Measurements from ENCODE around the gene SURF6.
A peak's percentile ranks its signal among the peaks of the same experiment; 100 is the strongest.

SURF6 gene

GRCh38 chr9:133347515-133347984, 11.6 kb upstream of the SURF6 start:
- no peak for DNase-seq (ENCODE audit: low read depth, low spot score)

GRCh38 chr9:133346021-133346785, 10.2 kb upstream of the SURF6 start:
- peaks cover 57% of the 10 kb centered on the region for H3K36me3 ChIP-seq (ENCODE audit: control insufficient read depth, insufficient read depth, low read length)
- H3K9me3 ChIP-seq (ENCODE audit: control insufficient read depth, insufficient read depth, low read length), result no peaks in the 10 kb centered on the region
- DNase-seq (ENCODE audit: low read depth, low spot score), result no peak
- peaks cover 2% of the 10 kb centered on the region; the same call in 1 of the 2 replicates for H3K4me1 ChIP-seq (ENCODE audit: control insufficient read depth, insufficient read depth, low read length)
- H3K27me3 ChIP-seq (ENCODE audit: control insufficient read depth, insufficient read depth, low read length), result no peaks in the 10 kb centered on the region
- no CpG with 5 or more reads among the region's 15 CpGs for WGBS (ENCODE audit: insufficient coverage, insufficient read length)
- peak overlapping the region; percentile 99; the same call in 1 of the 2 replicates for H3K4me3 ChIP-seq (ENCODE audit: low read length)
- H3K27ac ChIP-seq (ENCODE audit: low read length), result no peak overlapping the region

More at GRCh38 chr9:133347515-133347984, 11.6 kb upstream of the SURF6 start:
- WGBS (ENCODE audit: insufficient coverage, insufficient read length), result no CpG with 5 or more reads among the region's 41 CpGs
- H3K27me3 ChIP-seq (ENCODE audit: control insufficient read depth, insufficient read depth, low read length), result no peaks in the 10 kb centered on the region
- H3K4me3 ChIP-seq (ENCODE audit: low read length), result peak overlapping the region; percentile 99
- no peaks in the 10 kb centered on the region for H3K9me3 ChIP-seq (ENCODE audit: control insufficient read depth, insufficient read depth, low read length)
- H3K36me3 ChIP-seq (ENCODE audit: control insufficient read depth, insufficient read depth, low read length), result peaks cover 58% of the 10 kb centered on the region
- H3K4me1 ChIP-seq (ENCODE audit: control insufficient read depth, insufficient read depth, low read length), result peaks cover 2% of the 10 kb centered on the region; the same call in 1 of the 2 replicates
- no peak overlapping the region for H3K27ac ChIP-seq (ENCODE audit: low read length)

GRCh38 chr9:133345596-133345995, 9.6 kb upstream of the SURF6 start:
- DNase-seq (ENCODE audit: low read depth, low spot score), result no peak
- WGBS (ENCODE audit: insufficient coverage, insufficient read length), result no CpG with 5 or more reads among the region's 6 CpGs
- Histone ChIP-seq H3K36me3 (ENCODE audit: control insufficient read depth, insufficient read depth, low read length) (peaks cover 62% of the 10 kb centered on the region), H3K9me3 (ENCODE audit: control insufficient read depth, insufficient read depth, low read length) (no peaks in the 10 kb centered on the region), H3K4me3 (ENCODE audit: low read length) (no peak overlapping the region), H3K27ac (ENCODE audit: low read length) (no peak overlapping the region), H3K4me1 (ENCODE audit: control insufficient read depth, insufficient read depth, low read length) (peaks cover 2% of the 10 kb centered on the region; the same call in 1 of the 2 replicates), H3K27me3 (ENCODE audit: control insufficient read depth, insufficient read depth, low read length) (no peaks in the 10 kb centered on the region)

DNA sequence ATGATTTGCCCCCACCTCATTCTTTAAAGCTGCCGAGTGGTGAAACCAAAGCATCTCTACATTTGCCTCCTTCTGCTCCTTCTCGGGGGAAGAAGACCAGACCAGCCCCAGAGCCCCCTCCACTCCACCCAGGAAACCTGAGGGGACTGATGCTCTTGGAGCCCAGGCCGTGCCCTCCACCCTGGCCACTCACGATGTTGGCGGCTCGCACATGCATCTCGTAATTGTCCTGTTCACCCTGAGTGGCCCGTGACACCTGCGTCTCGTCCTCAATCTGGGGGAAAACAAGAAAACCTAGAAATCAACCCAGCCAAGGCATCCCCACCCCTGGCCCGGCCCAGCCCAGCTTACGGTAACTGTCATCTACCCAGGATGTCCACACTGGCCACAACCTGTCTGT, 9.0 kb upstream of the SURF6 start:
- H3K27ac ChIP-seq (ENCODE audit: low read length), result no peak overlapping the region
- peaks cover 62% of the 10 kb centered on the region for H3K36me3 ChIP-seq (ENCODE audit: control insufficient read depth, insufficient read depth, low read length)
- H3K9me3 ChIP-seq (ENCODE audit: control insufficient read depth, insufficient read depth, low read length), result no peaks in the 10 kb centered on the region
- no peaks in the 10 kb centered on the region for H3K27me3 ChIP-seq (ENCODE audit: control insufficient read depth, insufficient read depth, low read length)
- peaks cover 2% of the 10 kb centered on the region; the same call in 1 of the 2 replicates for H3K4me1 ChIP-seq (ENCODE audit: control insufficient read depth, insufficient read depth, low read length)
- WGBS (ENCODE audit: insufficient coverage, insufficient read length), result no CpG with 5 or more reads among the region's 12 CpGs
- no peak for DNase-seq (ENCODE audit: low read depth, low spot score)
- H3K4me3 ChIP-seq (ENCODE audit: low read length), result no peak overlapping the region

- peaks cover 2% of the 10 kb centered on the region; the same call in 1 of the 2 replicates for H3K4me1 ChIP-seq (ENCODE audit: control insufficient read depth, insufficient read depth, low read length)
- H3K27me3 ChIP-seq (ENCODE audit: control insufficient read depth, insufficient read depth, low read length), result no peaks in the 10 kb centered on the region
- no CpG with 5 or more reads among the region's 19 CpGs for whole genome bisulfite sequencing (ENCODE audit: insufficient coverage, insufficient read length)
- H3K36me3 ChIP-seq (ENCODE audit: control insufficient read depth, insufficient read depth, low read length), result peaks cover 54% of the 10 kb centered on the region
- DNase-seq (ENCODE audit: low read depth, low spot score), result no peak
- H3K27ac ChIP-seq (ENCODE audit: low read length), result no peak overlapping the region
- H3K4me3 ChIP-seq (ENCODE audit: low read length), result no peak overlapping the region
- H3K9me3 ChIP-seq (ENCODE audit: control insufficient read depth, insufficient read depth, low read length), result no peaks in the 10 kb centered on the region
Measured at GRCh38 chr9:133344071-133344470, 8.1 kb upstream of the SURF6 start.

DNA sequence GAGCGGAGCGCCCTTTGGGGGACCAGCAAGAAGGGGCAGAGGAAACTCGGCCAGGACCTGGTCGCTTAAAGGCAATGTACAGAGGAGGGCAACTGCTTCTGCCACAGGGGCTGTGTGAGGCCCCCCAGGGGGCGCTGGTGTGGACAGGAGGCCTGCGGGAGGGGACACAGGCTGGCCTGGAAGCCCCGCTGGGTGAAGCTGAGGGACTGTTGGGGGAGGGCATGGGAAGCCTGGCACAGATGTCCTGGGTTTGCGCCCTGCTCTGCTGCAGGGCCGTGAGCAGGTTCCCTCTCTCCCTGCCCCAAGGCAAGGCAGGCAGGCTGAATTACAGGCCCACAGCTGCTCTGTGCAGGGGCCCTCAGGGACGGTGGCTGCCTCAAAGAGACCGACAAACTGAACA, 6.6 kb upstream of the SURF6 start:
- Histone ChIP-seq H3K4me1 (ENCODE audit: control insufficient read depth, insufficient read depth, low read length) (peaks cover 2% of the 10 kb centered on the region; the same call in 1 of the 2 replicates), H3K27me3 (ENCODE audit: control insufficient read depth, insufficient read depth, low read length) (no peaks in the 10 kb centered on the region), H3K4me3 (ENCODE audit: low read length) (no peak overlapping the region), H3K9me3 (ENCODE audit: control insufficient read depth, insufficient read depth, low read length) (no peaks in the 10 kb centered on the region), H3K36me3 (ENCODE audit: control insufficient read depth, insufficient read depth, low read length) (peaks cover 52% of the 10 kb centered on the region), H3K27ac (ENCODE audit: low read length) (no peak overlapping the region)
- no peak for DNase-seq (ENCODE audit: low read depth, low spot score)
- no CpG with 5 or more reads among the region's 11 CpGs for WGBS (ENCODE audit: insufficient coverage, insufficient read length)

GRCh38 chr9:133342069-133342406, 6.0 kb upstream of the SURF6 start:
- no peak for DNase-seq (ENCODE audit: low read depth, low spot score)
- peaks cover 52% of the 10 kb centered on the region for H3K36me3 ChIP-seq (ENCODE audit: control insufficient read depth, insufficient read depth, low read length)
- no peaks in the 10 kb centered on the region for H3K27me3 ChIP-seq (ENCODE audit: control insufficient read depth, insufficient read depth, low read length)
- H3K27ac ChIP-seq (ENCODE audit: low read length), result no peak overlapping the region
- WGBS (ENCODE audit: insufficient coverage, insufficient read length), result no CpG with 5 or more reads among the region's 12 CpGs
- H3K4me1 ChIP-seq (ENCODE audit: control insufficient read depth, insufficient read depth, low read length), result peaks cover 2% of the 10 kb centered on the region; the same call in 1 of the 2 replicates
- no peaks in the 10 kb centered on the region for H3K9me3 ChIP-seq (ENCODE audit: control insufficient read depth, insufficient read depth, low read length)
- no peak overlapping the region for H3K4me3 ChIP-seq (ENCODE audit: low read length)

- DNase-seq (ENCODE audit: low read depth, low spot score), result no peak
- no peaks in the 10 kb centered on the region for H3K27me3 ChIP-seq (ENCODE audit: control insufficient read depth, insufficient read depth, low read length)
Measured at GRCh38 chr9:133341369-133342068, 5.5 kb upstream of the SURF6 start.

GRCh38 chr9:133340916-133341315, 4.9 kb upstream of the SURF6 start:
- no peaks in the 10 kb centered on the region for H3K4me1 ChIP-seq (ENCODE audit: control insufficient read depth, insufficient read depth, low read length)
- H3K27ac ChIP-seq (ENCODE audit: low read length), result no peak overlapping the region
- DNase-seq (ENCODE audit: low read depth, low spot score), result no peak
- H3K36me3 ChIP-seq (ENCODE audit: control insufficient read depth, insufficient read depth, low read length), result peaks cover 51% of the 10 kb centered on the region
- no peaks in the 10 kb centered on the region for H3K9me3 ChIP-seq (ENCODE audit: control insufficient read depth, insufficient read depth, low read length)
- no CpG with 5 or more reads among the region's 13 CpGs for WGBS (ENCODE audit: insufficient coverage, insufficient read length)
- H3K27me3 ChIP-seq (ENCODE audit: control insufficient read depth, insufficient read depth, low read length), result no peaks in the 10 kb centered on the region
- H3K4me3 ChIP-seq (ENCODE audit: low read length), result no peak overlapping the region

More at GRCh38 chr9:133341369-133342068, 5.5 kb upstream of the SURF6 start:
- WGBS (ENCODE audit: insufficient coverage, insufficient read length), result no CpG with 5 or more reads among the region's 15 CpGs
- peaks cover 52% of the 10 kb centered on the region for H3K36me3 ChIP-seq (ENCODE audit: control insufficient read depth, insufficient read depth, low read length)
- H3K4me1 ChIP-seq (ENCODE audit: control insufficient read depth, insufficient read depth, low read length), result peaks cover 2% of the 10 kb centered on the region; the same call in 1 of the 2 replicates
- no peaks in the 10 kb centered on the region for H3K9me3 ChIP-seq (ENCODE audit: control insufficient read depth, insufficient read depth, low read length)
- no peak overlapping the region for H3K27ac ChIP-seq (ENCODE audit: low read length)
- H3K4me3 ChIP-seq (ENCODE audit: low read length), result no peak overlapping the region

GRCh38 chr9:133340256-133340655, 4.3 kb upstream of the SURF6 start:
- no peaks in the 10 kb centered on the region for H3K4me1 ChIP-seq (ENCODE audit: control insufficient read depth, insufficient read depth, low read length)
- no peak overlapping the region for H3K4me3 ChIP-seq (ENCODE audit: low read length)
- no peaks in the 10 kb centered on the region for H3K27me3 ChIP-seq (ENCODE audit: control insufficient read depth, insufficient read depth, low read length)
- no CpG with 5 or more reads among the region's 3 CpGs for WGBS (ENCODE audit: insufficient coverage, insufficient read length)
- no peaks in the 10 kb centered on the region for H3K9me3 ChIP-seq (ENCODE audit: control insufficient read depth, insufficient read depth, low read length)
- peaks cover 45% of the 10 kb centered on the region for H3K36me3 ChIP-seq (ENCODE audit: control insufficient read depth, insufficient read depth, low read length)
- DNase-seq (ENCODE audit: low read depth, low spot score), result no peak
- no peak overlapping the region for H3K27ac ChIP-seq (ENCODE audit: low read length)

Data from iPS DF 6.9 (cell line).